HG03175 (cell line): ENCODE results near the gene TTC23L.

ENCODE experiments used
- ATAC-seq: cut with Tn5 transposase; IDR thresholded peaks from one replicate; pipeline ENCODE4 v1.9.1; 2021; ENCODE audit warnings: mild to moderate bottlenecking, moderate library complexity; ENCODE audit not compliant: unreplicated experiment

TTC23L gene

GRCh38 chr5:34832568-34832967 is 6.4 kb upstream of the TTC23L start:
- ATAC-seq, result no peak

GRCh38 chr5:34833090-34833489 is 5.9 kb upstream of the TTC23L start:
- no peak for ATAC-seq

- ATAC-seq, result no peak
Measured at GRCh38 chr5:34833976-34834793, 4.8 kb upstream of the TTC23L start.

GRCh38 chr5:34834794-34835089 is 4.2 kb upstream of the TTC23L start:
- ATAC-seq, result no peak

GRCh38 chr5:34835664-34836063 is 3.3 kb upstream of the TTC23L start:
- no peak for ATAC-seq

- ATAC-seq, result no peak
Measured at GRCh38 chr5:34841816-34842215, 2.9 kb downstream of the TTC23L start.

GRCh38 chr5:34842554-34842953 is 3.6 kb downstream of the TTC23L start:
- ATAC-seq, result no peak

GRCh38 chr5:34843497-34843896 is 4.5 kb downstream of the TTC23L start:
- no peak for ATAC-seq

GRCh38 chr5:34844106-34844505 is 5.1 kb downstream of the TTC23L start:
- no peak for ATAC-seq

- no peak for ATAC-seq
Measured at GRCh38 chr5:34844999-34845398, 6.0 kb downstream of the TTC23L start.

GRCh38 chr5:34847056-34847455 is 8.1 kb downstream of the TTC23L start:
- ATAC-seq, result no peak

GRCh38 chr5:34847552-34847951 is 8.6 kb downstream of the TTC23L start:
- ATAC-seq, result no peak

GRCh38 chr5:34848230-34848629 is 9.3 kb downstream of the TTC23L start:
- no peak for ATAC-seq

- ATAC-seq, result no peak
Measured at GRCh38 chr5:34849253-34849652, 10.3 kb downstream of the TTC23L start.

GRCh38 chr5:34854459-34855174 is 15.7 kb downstream of the TTC23L start:
- peak; percentile 94 for ATAC-seq

- no peak for ATAC-seq
Measured at GRCh38 chr5:34857161-34857560, 18.2 kb downstream of the TTC23L start.

GRCh38 chr5:34857894-34858293 is 18.9 kb downstream of the TTC23L start:
- ATAC-seq, result no peak

GRCh38 chr5:34858790-34859189 is 19.8 kb downstream of the TTC23L start:
- ATAC-seq, result no peak

- no peak for ATAC-seq
Measured at GRCh38 chr5:34859253-34859652, 20.3 kb downstream of the TTC23L start.

GRCh38 chr5:34863946-34864345 is 25.0 kb downstream of the TTC23L start:
- no peak for ATAC-seq

- no peak for ATAC-seq
Measured at GRCh38 chr5:34865091-34865490, 26.1 kb downstream of the TTC23L start.

- no peak for ATAC-seq
Measured at GRCh38 chr5:34866989-34867471, 28.1 kb downstream of the TTC23L start.
